GM18858 (cell line): Measurements from ENCODE around the gene SERPINA1.

Experiments used
- ATAC-seq: cut with Tn5 transposase; IDR thresholded peaks from one replicate; pipeline ENCODE4 v1.9.1; 2021; ENCODE audit not compliant: unreplicated experiment

SERPINA1 gene

DNA sequence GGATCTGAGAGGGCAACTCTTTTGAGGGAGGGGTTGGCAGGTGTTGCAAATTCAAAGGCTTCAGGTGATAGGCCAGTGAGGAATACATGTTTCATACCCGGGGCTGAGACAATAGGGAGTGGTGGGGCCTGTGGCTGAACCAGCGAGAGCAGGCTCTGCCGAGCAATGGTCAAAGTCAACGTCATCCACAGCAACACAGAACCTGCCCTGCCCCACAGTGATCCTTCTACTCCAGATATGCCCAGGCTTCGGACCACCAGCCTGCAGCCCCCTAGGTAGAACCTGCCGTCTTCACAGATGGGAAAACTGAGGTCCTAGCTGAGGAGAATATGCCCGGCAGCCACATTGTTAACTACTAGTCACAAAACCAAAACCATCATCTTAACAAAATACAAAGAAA, 4.1 kb downstream of the SERPINA1 start:
- no peak for ATAC-seq

DNA sequence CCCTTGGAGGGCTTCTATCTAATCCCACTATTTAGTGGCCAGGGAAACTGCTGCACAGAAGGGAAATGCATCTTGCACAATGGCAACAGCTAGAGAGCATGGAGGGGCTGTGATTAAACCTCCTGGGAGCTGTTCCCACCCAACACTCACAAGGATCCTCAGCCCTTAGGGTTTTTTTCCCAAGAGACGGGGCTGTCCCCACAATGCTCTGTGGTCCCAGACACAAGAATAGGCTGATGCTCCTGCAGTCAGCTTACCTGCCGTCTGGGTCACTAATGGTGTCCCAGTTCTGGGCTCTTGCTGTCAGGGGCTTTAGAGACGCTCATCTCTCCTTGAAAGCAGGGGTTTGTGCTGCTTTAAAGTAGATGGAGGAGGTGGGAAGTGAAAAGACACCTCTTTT, 4.6 kb downstream of the SERPINA1 start:
- ATAC-seq = no peak

DNA sequence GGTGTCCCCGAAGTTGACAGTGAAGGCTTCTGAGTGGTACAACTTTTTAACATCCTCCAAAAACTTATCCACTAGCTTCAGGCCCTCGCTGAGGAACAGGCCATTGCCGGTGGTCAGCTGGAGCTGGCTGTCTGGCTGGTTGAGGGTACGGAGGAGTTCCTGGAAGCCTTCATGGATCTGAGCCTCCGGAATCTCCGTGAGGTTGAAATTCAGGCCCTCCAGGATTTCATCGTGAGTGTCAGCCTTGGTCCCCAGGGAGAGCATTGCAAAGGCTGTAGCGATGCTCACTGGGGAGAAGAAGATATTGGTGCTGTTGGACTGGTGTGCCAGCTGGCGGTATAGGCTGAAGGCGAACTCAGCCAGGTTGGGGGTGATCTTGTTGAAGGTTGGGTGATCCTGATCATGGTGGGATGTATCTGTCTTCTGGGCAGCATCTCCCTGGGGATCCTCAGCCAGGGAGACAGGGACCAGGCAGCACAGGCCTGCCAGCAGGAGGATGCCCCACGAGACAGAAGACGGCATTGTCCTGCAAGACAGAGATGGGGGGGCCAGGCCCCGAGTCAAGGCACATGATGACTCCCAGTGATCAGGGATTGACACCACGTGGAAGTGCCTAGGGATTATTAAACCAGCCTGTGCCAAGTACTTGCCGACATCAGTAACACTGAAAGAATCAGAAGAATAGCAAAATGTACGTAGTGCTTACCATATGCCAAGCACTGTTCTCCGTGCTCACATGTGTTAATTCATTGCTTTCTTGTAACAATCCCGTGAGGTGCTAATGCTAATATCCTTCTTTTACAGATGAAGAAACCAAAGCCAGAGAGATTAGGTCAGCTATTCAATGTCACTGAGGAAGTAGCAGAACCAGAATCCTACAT, 5.4 kb downstream of the SERPINA1 start:
- no peak for ATAC-seq

DNA sequence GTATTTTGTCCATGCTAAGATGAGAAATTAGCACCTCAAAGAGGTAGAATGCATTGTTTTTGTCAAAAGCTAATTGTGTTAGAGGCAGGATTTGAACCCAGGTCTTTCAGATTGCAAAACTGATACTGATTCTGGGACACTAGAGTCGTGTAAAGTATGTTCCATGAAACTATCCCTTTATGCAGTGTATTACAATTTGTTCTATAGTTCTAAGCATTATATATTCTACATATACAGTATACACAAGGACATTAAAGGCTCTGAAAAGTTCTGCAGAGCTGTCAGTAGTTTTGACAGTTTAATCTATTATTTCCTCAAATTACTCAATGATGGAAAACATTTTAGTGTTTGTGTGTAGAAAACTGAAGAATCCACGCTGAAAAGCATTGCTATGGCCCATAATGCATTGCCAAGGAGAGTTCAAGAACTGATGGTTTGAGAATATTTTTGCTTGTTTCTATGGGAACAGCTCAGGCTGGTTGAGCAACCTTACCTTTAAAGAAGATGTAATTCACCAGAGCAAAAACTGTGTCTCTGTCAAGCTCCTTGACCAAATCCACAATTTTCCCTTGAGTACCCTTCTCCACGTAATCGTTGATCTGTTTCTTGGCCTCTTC, 6.2 kb downstream of the SERPINA1 start:
- no peak for ATAC-seq

DNA sequence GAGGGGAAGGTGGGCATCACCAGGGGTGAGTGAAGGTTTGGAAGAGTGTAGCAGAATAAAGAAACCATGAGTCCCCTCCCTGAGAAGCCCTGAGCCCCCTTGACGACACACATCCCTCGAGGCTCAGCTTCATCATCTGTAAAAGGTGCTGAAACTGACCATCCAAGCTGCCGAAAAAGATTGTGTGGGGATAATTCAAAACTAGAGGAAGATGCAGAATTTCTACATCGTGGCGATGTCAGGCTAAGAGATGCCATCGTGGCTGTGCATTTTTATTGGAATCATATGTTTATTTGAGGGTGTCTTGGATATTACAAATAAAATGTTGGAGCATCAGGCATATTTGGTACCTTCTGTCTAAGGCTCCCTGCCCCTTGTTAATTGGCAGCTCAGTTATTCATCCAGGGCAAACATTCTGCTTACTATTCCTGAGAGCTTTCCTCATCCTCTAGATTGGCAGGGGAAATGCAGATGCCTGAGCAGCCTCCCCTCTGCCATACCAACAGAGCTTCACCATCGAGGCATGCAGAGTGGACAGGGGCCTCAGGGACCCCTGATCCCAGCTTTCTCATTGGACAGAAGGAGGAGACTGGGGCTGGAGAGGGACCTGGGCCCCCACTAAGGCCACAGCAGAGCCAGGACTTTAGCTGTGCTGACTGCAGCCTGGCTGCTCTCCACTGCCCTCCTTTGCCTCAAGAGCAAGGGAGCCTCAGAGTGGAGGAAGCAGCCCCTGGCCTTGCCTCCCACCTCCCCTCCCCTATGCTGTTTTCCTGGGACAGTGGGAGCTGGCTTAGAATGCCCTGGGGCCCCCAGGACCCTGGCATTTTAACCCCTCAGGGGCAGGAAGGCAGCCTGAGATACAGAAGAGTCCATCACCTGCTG, 7.0 kb downstream of the SERPINA1 start:
- ATAC-seq = no peak

DNA sequence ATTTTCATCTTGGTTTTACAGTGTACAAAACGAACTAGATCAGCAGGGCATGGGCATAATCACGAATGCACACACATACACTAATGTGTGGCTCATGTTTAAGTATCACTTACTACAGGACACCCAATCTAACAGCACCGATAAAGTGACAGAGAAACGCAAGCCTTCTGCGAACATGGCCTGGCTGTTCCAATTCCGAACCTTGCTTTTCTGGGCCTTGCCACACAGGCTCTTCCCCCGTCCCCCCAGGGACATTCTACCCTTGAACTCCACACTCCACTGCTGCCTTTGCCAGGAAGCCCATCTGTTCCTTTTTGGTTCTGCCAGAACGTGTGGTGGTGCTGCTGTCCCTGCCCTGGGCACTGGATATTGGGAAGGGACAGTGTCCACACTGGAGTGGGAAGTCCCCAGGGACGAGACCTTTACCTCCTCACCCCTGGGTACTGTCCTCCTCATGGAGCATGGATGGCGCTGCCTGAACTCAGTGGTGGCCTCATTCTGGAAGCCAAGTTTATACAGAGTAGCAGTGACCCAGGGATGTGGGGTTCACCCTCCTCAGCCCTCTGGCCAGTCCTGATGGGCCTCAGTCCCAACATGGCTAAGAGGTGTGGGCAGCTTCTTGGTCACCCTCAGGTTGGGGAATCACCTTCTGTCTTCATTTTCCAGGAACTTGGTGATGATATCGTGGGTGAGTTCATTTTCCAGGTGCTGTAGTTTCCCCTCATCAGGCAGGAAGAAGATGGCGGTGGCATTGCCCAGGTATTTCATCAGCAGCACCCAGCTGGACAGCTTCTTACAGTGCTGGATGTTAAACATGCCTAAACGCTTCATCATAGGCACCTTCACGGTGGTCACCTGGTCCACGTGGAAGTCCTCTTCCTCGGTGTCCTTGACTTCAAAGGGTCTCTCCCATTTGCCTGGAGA, 7.9 kb downstream of the SERPINA1 start:
- ATAC-seq = no peak

DNA sequence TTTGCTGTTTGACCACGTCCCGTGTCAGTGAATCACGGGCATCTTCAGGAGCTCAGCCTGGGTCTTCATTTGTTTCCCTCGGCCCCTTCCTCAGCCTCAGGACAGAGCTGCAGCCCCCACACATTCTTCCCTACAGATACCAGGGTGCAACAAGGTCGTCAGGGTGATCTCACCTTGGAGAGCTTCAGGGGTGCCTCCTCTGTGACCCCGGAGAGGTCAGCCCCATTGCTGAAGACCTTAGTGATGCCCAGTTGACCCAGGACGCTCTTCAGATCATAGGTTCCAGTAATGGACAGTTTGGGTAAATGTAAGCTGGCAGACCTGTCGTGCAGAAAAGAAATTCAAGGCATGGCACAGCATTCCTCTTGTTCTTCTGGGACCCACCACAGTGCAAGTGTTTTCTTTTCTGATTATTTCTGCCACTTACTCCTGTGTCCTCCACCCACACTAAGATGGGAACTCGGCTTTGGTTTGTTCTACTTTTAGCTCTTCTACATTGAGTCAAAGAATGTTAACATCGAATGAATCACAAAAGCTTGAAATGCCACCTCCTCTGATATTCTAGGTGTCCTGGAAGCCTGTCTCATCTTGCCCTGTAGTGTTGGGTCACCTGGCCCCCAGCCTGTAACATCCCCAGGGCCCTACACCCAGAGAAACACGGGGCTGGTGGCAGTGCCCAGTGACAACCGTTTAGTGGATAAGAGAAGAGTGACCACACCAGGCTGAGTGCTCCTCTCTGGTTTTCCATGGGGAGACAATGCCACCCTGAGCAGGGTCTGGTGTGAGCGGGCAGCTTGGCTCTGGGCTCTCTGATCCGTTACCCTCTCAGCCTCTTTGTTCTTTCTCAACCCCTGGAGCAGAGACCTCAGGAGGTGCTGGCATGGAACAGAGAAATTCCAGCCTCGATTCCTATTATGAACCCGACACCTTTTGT, 8.8 kb downstream of the SERPINA1 start:
- ATAC-seq = no peak

DNA sequence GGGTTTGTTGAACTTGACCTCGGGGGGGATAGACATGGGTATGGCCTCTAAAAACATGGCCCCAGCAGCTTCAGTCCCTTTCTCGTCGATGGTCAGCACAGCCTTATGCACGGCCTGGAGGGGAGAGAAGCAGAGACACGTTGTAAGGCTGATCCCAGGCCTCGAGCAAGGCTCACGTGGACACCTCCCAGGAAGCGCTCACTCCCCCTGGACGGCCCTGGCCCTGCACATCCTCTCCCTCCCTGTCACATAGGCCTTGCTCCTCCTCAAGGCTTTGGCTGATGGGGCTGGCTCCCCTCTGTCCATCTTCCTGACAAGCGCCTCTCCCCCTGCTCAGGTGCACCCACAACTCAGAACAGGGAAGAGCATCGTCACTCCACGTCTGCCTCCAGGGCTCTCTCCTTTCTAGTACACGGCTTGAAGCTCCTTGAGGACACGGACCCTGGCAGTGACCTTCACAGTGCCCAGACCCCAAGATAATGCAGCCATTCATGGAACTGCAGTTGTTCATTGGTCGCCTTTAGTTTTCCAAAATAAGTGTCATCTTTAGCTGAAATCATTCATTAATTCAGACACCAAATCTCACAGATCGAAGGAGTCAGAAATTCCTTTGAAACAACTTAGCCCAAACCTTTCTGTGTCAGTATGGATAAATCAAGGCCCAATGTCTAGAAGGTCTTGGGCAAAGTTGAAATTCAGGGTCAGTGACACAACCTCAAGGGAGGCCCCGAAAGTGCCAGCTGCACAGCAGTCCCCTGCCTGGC, 9.7 kb downstream of the SERPINA1 start:
- ATAC-seq = no peak

DNA sequence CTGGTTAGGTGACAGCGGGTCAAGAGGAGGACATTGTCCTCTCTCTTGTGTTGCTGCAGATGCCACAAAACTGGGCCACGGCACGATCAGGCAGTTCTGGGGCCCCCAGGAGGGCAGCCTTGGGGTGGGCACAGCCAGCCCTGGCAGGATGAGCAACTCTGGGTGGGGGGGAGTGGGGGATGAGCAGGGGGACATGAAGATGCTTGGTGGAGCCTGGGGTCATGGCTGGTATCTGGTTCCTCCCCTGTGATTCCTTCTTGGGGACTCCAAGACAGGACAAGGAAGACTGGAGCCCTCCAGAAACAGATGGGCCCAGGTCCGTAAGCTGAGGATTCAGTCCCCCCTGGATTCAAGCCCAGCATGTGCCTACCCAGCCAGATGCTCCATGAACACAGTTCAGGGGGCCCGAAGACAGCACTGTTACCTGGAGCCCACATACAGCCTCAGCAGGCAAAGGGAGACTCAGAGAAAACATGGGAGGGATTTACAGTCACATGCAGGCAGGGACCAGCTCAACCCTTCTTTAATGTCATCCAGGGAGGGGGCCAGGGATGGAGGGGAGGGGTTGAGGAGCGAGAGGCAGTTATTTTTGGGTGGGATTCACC, 10.4 kb downstream of the SERPINA1 start:
- ATAC-seq = no peak

DNA sequence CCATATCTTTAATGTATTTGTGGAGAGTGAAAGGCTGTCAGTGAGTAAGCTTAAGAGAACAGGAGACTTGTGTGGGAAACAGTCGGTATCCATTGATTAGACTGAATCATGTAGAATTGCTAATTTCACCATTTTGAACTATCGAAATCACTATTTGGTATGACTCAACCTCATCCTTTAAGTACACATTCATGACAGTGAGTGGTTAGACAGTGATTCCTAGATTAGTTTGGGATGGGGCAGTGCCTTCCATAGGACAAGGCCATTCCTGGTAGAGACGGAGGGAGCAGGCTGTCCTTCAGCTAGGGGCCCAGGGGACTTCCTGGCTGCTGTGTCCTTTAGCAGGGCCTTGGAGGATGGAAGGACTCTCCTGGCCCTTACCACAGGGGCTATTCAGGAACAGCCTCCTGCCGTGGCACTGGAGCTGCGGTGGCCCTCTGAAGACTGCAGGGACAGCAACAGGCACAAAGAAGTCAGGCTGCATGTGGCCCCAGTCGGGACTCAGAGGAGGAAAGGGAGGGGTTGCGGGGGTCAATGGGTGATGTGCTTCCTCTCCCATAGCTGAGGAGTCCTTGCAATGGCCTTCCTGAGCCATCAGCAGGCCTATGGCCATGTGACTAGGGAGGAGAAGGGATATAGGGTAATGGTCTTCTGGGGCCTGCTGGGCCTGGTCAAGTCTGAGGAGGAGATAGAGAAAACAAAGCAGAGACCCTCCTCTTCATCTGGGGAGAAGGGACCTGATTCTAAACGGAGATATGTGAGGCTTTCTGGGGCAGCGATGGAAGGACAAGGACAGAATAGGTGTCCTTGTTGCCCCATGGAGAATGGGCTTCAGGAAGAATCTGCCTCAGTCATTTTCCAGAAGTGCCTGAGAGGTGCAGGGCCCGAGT, 11.2 kb downstream of the SERPINA1 start:
- ATAC-seq = no peak

DNA sequence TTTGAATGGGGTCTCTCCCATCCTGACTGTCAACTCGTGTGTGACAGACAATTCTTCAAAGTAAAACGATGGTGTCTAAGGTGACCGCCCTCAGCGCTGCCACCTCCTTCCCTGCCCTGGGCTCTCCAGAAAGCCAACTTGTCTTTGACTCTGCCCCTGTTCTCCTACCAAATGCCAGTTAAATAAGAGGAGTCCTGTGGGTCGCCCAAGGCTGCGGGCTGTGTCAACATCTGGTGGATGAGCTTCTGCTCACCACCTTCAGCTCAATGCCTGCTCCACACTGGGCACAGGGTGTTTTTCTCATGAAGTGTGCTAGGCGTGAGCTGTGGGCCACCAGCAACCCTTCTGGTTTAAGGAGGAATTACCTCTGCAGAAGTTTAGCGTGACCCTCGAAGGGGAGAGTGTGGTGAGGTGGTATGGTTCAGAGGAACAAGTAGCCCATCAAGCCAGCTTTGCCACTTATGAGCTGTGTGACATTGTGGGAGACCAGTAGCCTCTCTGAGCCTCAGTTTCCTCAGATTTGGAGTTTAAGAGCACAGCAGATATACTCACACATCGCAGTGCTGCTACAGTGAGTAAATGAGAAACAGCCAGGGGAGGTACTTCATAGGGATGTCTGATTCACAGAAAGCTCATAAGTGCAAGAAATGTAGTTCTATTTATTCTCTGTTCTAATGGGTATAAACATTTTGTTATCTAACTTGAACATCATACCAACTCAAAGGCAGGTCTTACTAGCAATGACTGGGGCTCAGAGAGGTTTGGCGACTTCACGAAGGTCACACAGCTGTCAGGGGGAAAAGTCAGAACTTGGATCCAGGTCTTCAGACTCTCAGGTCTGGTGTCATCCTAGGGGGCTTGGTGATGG, 12.1 kb downstream of the SERPINA1 start:
- no peak for ATAC-seq

DNA sequence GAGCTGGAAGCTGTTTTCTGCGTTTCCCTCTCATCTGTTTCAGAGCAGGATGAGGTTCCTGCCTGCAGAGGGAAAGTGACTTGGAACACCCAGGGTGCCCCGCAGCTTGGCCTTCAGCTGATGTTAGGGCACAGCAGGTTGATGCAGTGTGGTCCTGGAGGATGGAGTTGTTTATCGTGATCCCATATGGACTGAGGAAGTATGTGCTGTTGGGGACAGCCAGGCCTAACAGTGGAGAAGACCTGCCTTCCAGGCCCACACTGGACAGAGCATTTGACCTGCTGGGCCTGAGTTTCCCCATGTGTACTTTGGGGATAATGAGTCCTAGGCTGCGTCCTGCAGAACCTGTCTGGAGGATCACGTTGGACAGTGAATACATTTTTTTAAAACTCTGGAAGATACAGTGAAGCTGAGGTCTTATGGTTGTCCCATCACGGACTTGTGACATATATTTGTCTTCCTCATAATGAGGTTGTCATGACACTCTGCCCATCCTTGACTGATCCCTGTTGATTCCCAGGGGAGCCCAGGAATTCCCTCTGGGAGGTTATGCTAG, 12.8 kb downstream of the SERPINA1 start:
- no peak for ATAC-seq

DNA sequence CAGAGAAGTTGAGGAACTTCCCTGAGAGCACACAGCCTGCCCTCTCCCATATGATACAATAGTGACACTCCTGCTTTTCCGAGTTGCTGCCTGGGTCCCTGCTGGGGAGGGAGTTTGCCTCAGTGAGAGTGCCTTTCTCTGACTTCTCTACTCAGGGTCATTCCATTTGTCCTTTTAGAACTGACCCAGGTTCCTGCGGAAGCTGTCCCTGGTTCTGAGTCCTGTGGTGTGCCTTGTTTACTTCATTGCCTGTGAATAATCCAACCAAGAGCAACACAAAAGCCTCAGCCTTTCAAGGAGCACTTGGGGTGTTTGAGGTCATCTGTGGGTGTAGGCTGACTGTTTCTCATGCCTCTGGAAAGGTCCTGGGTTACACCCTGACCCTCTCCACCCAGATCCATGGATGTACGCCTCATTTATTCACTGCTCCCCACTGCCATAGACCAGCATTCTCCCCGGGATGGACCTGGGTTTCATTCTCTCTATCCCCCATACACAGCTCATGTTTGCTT, 13.6 kb downstream of the SERPINA1 start:
- no peak for ATAC-seq

DNA sequence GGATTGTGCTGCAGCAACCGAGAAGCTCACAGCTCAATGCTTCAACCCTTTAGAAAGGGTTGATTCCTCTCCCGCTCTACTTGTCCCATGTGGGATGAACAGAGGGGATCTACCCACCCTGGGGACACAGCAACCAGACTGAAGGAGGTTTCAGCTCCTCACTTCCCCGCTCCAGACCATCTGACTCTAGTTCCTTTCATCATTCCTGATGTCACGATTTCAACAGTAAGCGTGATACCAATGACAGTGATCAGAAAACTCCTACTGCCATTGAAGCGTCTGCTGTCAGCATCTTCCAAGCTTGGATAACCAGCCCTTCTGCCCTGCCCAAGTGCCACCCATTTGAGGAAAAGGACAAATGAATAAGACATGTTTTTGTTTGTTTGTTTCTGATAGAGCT, 14.3 kb downstream of the SERPINA1 start:
- ATAC-seq = no peak

DNA sequence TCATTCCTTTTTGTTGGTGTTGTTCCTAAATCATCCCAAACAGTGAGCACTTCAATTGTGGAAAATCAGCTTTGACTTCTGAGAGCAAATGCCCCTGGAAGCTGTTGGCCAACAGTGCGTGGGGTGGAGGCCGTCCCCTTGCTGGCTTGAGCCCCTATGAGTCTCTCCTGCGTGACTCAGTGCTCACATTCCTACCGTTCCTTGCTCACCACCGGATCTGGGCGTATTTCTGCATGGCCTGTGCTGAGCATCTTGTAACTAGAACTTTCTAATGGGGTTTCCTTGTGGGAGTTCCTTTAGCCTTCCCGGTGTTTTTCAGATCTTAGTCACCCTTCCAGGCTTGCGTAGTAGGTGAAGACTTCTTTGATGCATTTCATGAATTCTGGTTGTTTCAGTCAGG, 14.7 kb downstream of the SERPINA1 start:
- ATAC-seq = no peak
